HepG2 (cell line): ENCODE data around the gene LAPTM4A. TPM values are rescaled to one million over a fixed set of nuclear protein-coding genes. Genes with fewer than 3 reads are reported as not detected.
A peak's percentile ranks its signal among the peaks of the same experiment; 100 is the strongest.

Experiments
- DMTF1 ChIP-seq: sonication (generic); formaldehyde crosslinking; IDR thresholded peaks from 2 replicates; pipeline ENCODE4 v1.4.0; 2020; ENCODE audit warnings: mild to moderate bottlenecking, missing genetic modification reagents
- IKZF1 ChIP-seq: fragments of 450-650 bp; IDR thresholded peaks from 2 replicates; pipeline ENCODE4 v1.7.1; 2016
- ISX ChIP-seq: sonication (generic); formaldehyde crosslinking; conservative IDR thresholded peaks from 2 replicates; pipeline ENCODE4 v1.5.0; 2020; ENCODE audit warnings: missing genetic modification reagents
- KDM6A ChIP-seq: IDR thresholded peaks from 2 replicates; pipeline ENCODE4 v1.6.1; 2016; ENCODE audit warnings: low read depth
- LCORL ChIP-seq, 2 experiments: fragments of 450-650 bp in 1 of 2; sonication (generic) in 1 of 2; formaldehyde crosslinking in 1 of 2; IDR thresholded peaks; 2 replicates each; pipeline versions ENCODE4 v1.5.0 to v1.6.1; 2017 to 2020; ENCODE audit warnings: antibody characterized with exemption in 1 of 2, missing genetic modification reagents in 1 of 2
- MXD4 ChIP-seq: IDR thresholded peaks from 2 replicates; pipeline ENCODE4 v1.6.1; 2016; ENCODE audit warnings: mild to moderate bottlenecking, missing biosample characterization, missing genetic modification reagents
- MYC ChIP-seq: sonication (generic); formaldehyde crosslinking; IDR thresholded peaks from 2 replicates; pipeline ENCODE4 v1.9.0; 2021; ENCODE audit warnings: missing genetic modification reagents, borderline replicate concordance
- PBX2 ChIP-seq: IDR thresholded peaks from 2 replicates; pipeline ENCODE4 v1.6.1; 2016; ENCODE audit warnings: control low read depth
- PRPF4 ChIP-seq: fragments of 200-400 bp; formaldehyde crosslinking; IDR thresholded peaks from 2 replicates; pipeline ENCODE4 v1.6.1; 2016; ENCODE audit warnings: low read length, low read depth; ENCODE audit not compliant: poor library complexity, severe bottlenecking
- RAD51 ChIP-seq: fragments of 450-650 bp; IDR thresholded peaks from 2 replicates; pipeline ENCODE4 v1.6.1; 2016; ENCODE audit warnings: borderline replicate concordance
- RARA ChIP-seq: IDR thresholded peaks from 2 replicates; pipeline ENCODE4 v1.6.1; 2016; ENCODE audit warnings: missing genetic modification reagents, missing compliant biosample characterization
- SP1 ChIP-seq, 2 experiments: fragments of 450-650 bp in 1 of 2; sonication (generic) in 1 of 2; formaldehyde crosslinking in 1 of 2; IDR thresholded peaks; 2 replicates each; pipeline versions ENCODE4 v1.4.0 to v1.6.1; 2016 to 2020; ENCODE audit warnings: missing genetic modification reagents in 1 of 2
- TSC22D2 ChIP-seq: sonication (generic); formaldehyde crosslinking; IDR thresholded peaks from 2 replicates; pipeline ENCODE4 v1.5.1; 2020; ENCODE audit warnings: missing genetic modification reagents, mild to moderate bottlenecking, borderline replicate concordance
- ZBTB49 ChIP-seq: sonication (generic); formaldehyde crosslinking; IDR thresholded peaks from 2 replicates; pipeline ENCODE4 v1.4.0; 2020; ENCODE audit warnings: missing genetic modification reagents, borderline replicate concordance
- ZNF274 ChIP-seq: sonication (generic); formaldehyde crosslinking; IDR thresholded peaks from 2 replicates; pipeline ENCODE4 v1.5.1; 2020; ENCODE audit warnings: mild to moderate bottlenecking, missing genetic modification reagents
- ZNF562 ChIP-seq: sonication (generic); formaldehyde crosslinking; IDR thresholded peaks from 2 replicates; pipeline ENCODE4 v1.8.0; 2022; ENCODE audit warnings: missing genetic modification reagents, borderline replicate concordance
- ZNF563 ChIP-seq: sonication (generic); formaldehyde crosslinking; IDR thresholded peaks from 2 replicates; pipeline ENCODE4 v1.8.0; 2022; ENCODE audit warnings: mild to moderate bottlenecking, moderate library complexity, missing genetic modification reagents
- ZNF564 ChIP-seq: sonication (generic); formaldehyde crosslinking; IDR thresholded peaks from 2 replicates; pipeline ENCODE4 v1.8.1; 2023; ENCODE audit warnings: mild to moderate bottlenecking, missing genetic modification reagents
- ZNF790 ChIP-seq: sonication (generic); formaldehyde crosslinking; IDR thresholded peaks from 2 replicates; pipeline ENCODE4 v1.8.0; 2022; ENCODE audit warnings: missing genetic modification reagents, mild to moderate bottlenecking, borderline replicate concordance
- ZSCAN25 ChIP-seq: sonication (generic); formaldehyde crosslinking; IDR thresholded peaks from 2 replicates; pipeline ENCODE4 v1.8.0; 2022; ENCODE audit warnings: mild to moderate bottlenecking, missing genetic modification reagents
- polyA plus RNA-seq, 8 experiments: library from polyadenylated mRNA; depleted of rRNA in 3 of 8; stranded (reverse) in 7 of 8; unstranded in 1 of 8; fragments of >200 nt; fragmentation: Illumina TruSeq in 4 of 8; extraction: Trizol in 4 of 8; gene quantifications; 2 replicates each; pipeline versions ENCODE4 v1.2.1 to v1.2.3, GENCODE V29; 2011 to 2016; ENCODE audit warnings: low read depth in 4 of 8, missing spikeins in 1 of 8, mixed read lengths in 1 of 8; ENCODE audit not compliant: insufficient read depth in 1 of 8
- total RNA-seq, 5 experiments: library from RNA; depleted of rRNA; stranded (reverse); fragments of >200 nt; fragmentation: Illumina TruSeq; extraction: Trizol; gene quantifications; 2 replicates each; pipeline ENCODE4 v1.2.3, GENCODE V29; 2016; ENCODE audit warnings: low read depth in 1 of 5
- TF ChIP-seq, protein P1 (sequence below): sonication (generic); formaldehyde crosslinking; conservative IDR thresholded peaks from 2 replicates; pipeline ENCODE4 v1.4.0; 2020; ENCODE audit warnings: missing genetic modification reagents

Gene LAPTM4A
- total and polyA plus RNA-seq, 2 of the 13 experiments (the other 11 are each of a cell fraction or from before 2014, with no cell fraction given) = 116 to 558 TPM

- no peak for TF ChIP-seq ZBTB49 (CRISPR knock-in tag)
- TF ChIP-seq SP1 (IDR thresholded peaks at IDR 0.05) = no peak
- no peak for TF ChIP-seq SP1 (CRISPR knock-in tag; IDR thresholded peaks at IDR 0.05)
- TF ChIP-seq RAD51 = no peak
- TF ChIP-seq ZNF274 = no peak
- peak; percentile 54 for TF ChIP-seq RARA (CRISPR knock-in tag)
- 0 out of 2 replicates have a peak, but pooled peaks have one; percentile 15 for TF ChIP-seq TSC22D2 (CRISPR knock-in tag)
- no peak for TF ChIP-seq ISX (CRISPR knock-in tag)
- peak; percentile 57; the same call in 1 of the 2 replicates for TF ChIP-seq ZSCAN25 (CRISPR knock-in tag)
- TF ChIP-seq MYC (CRISPR knock-in tag) = no peak
- TF ChIP-seq PRPF4 = no peak
- no peak for TF ChIP-seq ZNF563 (CRISPR knock-in tag)
- TF ChIP-seq MXD4 (CRISPR knock-in tag) = no peak
- no peak for TF ChIP-seq ZNF562 (CRISPR knock-in tag)
- TF ChIP-seq ZNF564 (CRISPR knock-in tag) = peak; percentile 13; the same call in 1 of the 2 replicates
- TF ChIP-seq IKZF1 = no peak
- no peak for TF ChIP-seq ZNF790 (CRISPR knock-in tag)
- no peak; the same call in 1 of the 2 replicates for TF ChIP-seq LCORL (IDR thresholded peaks at IDR 0.05)
- TF ChIP-seq LCORL (CRISPR knock-in tag; IDR thresholded peaks at IDR 0.05) = peak; percentile 70
- TF ChIP-seq PBX2 = no peak
- TF ChIP-seq, protein P1, sequence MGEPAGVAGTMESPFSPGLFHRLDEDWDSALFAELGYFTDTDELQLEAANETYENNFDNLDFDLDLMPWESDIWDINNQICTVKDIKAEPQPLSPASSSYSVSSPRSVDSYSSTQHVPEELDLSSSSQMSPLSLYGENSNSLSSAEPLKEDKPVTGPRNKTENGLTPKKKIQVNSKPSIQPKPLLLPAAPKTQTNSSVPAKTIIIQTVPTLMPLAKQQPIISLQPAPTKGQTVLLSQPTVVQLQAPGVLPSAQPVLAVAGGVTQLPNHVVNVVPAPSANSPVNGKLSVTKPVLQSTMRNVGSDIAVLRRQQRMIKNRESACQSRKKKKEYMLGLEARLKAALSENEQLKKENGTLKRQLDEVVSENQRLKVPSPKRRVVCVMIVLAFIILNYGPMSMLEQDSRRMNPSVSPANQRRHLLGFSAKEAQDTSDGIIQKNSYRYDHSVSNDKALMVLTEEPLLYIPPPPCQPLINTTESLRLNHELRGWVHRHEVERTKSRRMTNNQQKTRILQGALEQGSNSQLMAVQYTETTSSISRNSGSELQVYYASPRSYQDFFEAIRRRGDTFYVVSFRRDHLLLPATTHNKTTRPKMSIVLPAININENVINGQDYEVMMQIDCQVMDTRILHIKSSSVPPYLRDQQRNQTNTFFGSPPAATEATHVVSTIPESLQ (CRISPR knock-in tag) = no peak
- no peak for TF ChIP-seq DMTF1 (CRISPR knock-in tag)
- TF ChIP-seq KDM6A (CRISPR knock-in tag) = 0 out of 2 replicates have a peak, but pooled peaks have one; percentile 46
These were observed 46.3 kb downstream of the LAPTM4A start (continued) for GRCh38 chr2:20005067-20005627.
